Measurements from ENCODE around the gene DNAH2. TPM values are rescaled to one million over a fixed set of nuclear protein-coding genes. Genes with fewer than 3 reads are reported as not detected.

DNAH2 gene
- total RNA-seq, 1 experiment from 2014 or later = 0.26 TPM

GRCh38 chr17:7834542-7834956 lies 117.0 kb downstream of the DNAH2 start:
- Mint-ChIP-seq H3K4me3 (ENCODE audit: low read depth, unreplicated experiment) (peak overlapping the region; percentile 82), H3K4me1 (ENCODE audit: low read depth, unreplicated experiment) (peaks cover 37% of the 10 kb centered on the region), H3K9me3 (ENCODE audit: low read depth, unreplicated experiment) (no peaks in the 10 kb centered on the region), H3K27me3 (ENCODE audit: unreplicated experiment) (peaks cover 41% of the 10 kb centered on the region), H3K36me3 (ENCODE audit: insufficient read depth, unreplicated experiment) (peaks cover 60% of the 10 kb centered on the region), H3K27ac (ENCODE audit: unreplicated experiment) (peak overlapping the region; percentile 95)
- CTCF ChIA-PET = interaction anchor here (0.6 to 1.4 kb wide), 6 partner anchors 9 to 76 kb away, joined by 3 to 7 read pairs (median 4); partner anchors contain the start of gene NAA38
- intact Hi-C loops (cut with micrococcal nuclease; ENCODE audit: unreplicated experiment) = no loop called here
- TF ChIP-seq CTCF (IDR thresholded peaks at IDR 0.05; ENCODE audit: unreplicated experiment) = no peak
- no peak for DNase-seq
- no TSS peak for BruUV-seq (replicated peaks)

DNA sequence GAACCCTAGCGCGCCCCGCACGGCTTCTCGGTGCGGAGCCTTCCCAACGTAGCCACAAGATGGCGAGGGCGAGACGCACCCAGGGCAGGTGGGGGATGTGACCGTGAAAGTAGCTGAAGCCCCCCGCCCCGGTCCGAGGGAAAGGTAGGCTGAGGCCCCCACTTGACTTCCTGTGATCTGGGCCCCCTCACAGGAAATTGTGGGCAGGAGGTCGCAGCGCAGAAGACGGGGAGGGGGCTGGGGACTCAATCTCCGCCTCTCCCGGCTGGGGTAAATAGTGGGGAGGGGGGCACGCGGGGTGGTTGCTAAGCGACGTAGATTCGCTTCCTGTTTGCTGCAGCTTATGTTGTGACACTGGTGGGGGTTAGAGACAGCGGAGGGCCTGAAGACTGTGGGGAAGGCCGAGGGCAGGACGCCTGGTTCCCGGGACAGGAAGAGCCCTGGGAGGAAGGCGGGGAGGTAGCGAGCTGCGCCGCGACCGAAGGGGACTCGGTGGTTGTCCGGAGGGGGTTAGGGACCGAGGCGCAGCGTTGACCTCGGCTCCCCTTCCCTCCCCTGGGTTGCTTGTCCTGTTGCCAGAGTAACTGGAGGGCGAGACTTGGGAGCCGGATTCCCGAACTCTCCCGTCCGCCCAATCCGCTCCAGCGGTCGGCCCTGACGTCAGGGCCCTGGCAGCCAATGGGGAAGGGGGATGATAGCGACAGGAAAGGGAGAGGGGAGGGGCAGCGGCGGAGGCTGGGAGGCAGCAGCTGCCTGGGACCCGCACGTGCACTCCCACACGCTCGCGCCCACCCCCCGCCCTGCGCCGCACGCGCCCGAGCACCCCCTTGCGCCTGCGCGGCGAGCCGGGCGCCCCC lies 117.6 kb downstream of the DNAH2 start:
- peak overlapping the region; percentile 82 for H3K4me3 Mint-ChIP-seq (ENCODE audit: low read depth, unreplicated experiment)
- peaks cover 35% of the 10 kb centered on the region for H3K27me3 Mint-ChIP-seq (ENCODE audit: unreplicated experiment)
- intact Hi-C loops (cut with micrococcal nuclease; ENCODE audit: unreplicated experiment) = no loop called here
- CTCF ChIA-PET = interaction anchor here (0.6 to 1.4 kb wide), 5 partner anchors 9 to 53 kb away, joined by 3 to 7 read pairs (median 4); partner anchors contain the start of gene NAA38
- H3K27ac Mint-ChIP-seq (ENCODE audit: unreplicated experiment) = peak overlapping the region; percentile 95
- peak; percentile 54 for TF ChIP-seq CTCF (IDR thresholded peaks at IDR 0.05; ENCODE audit: unreplicated experiment)
- H3K36me3 Mint-ChIP-seq (ENCODE audit: insufficient read depth, unreplicated experiment) = peaks cover 65% of the 10 kb centered on the region
- BruUV-seq (replicated peaks) = no TSS peak
- DNase-seq = peak; percentile 90
- H3K4me1 Mint-ChIP-seq (ENCODE audit: low read depth, unreplicated experiment) = peaks cover 42% of the 10 kb centered on the region
- H3K9me3 Mint-ChIP-seq (ENCODE audit: low read depth, unreplicated experiment) = no peaks in the 10 kb centered on the region

- H3K27ac Mint-ChIP-seq (ENCODE audit: unreplicated experiment) = peak overlapping the region; percentile 95
- TF ChIP-seq CTCF (IDR thresholded peaks at IDR 0.05; ENCODE audit: unreplicated experiment) = no peak
- CTCF ChIA-PET = interaction anchor here (1.4 kb wide), 1 partner anchor 8 kb away, joined by 7 read pairs; no protein-coding TSS in a partner anchor
- DNase-seq = peak; percentile 46
- peaks cover 73% of the 10 kb centered on the region for H3K36me3 Mint-ChIP-seq (ENCODE audit: insufficient read depth, unreplicated experiment)
- BruUV-seq (replicated peaks) = TSS peak; percentile 25
- H3K27me3 Mint-ChIP-seq (ENCODE audit: unreplicated experiment) = peaks cover 27% of the 10 kb centered on the region
- no peaks in the 10 kb centered on the region for H3K9me3 Mint-ChIP-seq (ENCODE audit: low read depth, unreplicated experiment)
- peaks cover 50% of the 10 kb centered on the region for H3K4me1 Mint-ChIP-seq (ENCODE audit: low read depth, unreplicated experiment)
- peak overlapping the region; percentile 82 for H3K4me3 Mint-ChIP-seq (ENCODE audit: low read depth, unreplicated experiment)
- intact Hi-C loops (cut with micrococcal nuclease; ENCODE audit: unreplicated experiment) = no loop called here
Observed at GRCh38 chr17:7835814-7836595, 118.5 kb downstream of the DNAH2 start.

GRCh38 chr17:7836596-7837407 lies 119.3 kb downstream of the DNAH2 start:
- CTCF ChIA-PET = interaction anchor here (0.5 kb wide), 1 partner anchor 48 kb away, joined by 5 read pairs; no protein-coding TSS in a partner anchor
- intact Hi-C loops (cut with micrococcal nuclease; ENCODE audit: unreplicated experiment) = no loop called here
- peak overlapping the region; percentile 82 for H3K4me3 Mint-ChIP-seq (ENCODE audit: low read depth, unreplicated experiment)
- TF ChIP-seq CTCF (IDR thresholded peaks at IDR 0.05; ENCODE audit: unreplicated experiment) = no peak
- peak overlapping the region; percentile 72 for H3K27ac Mint-ChIP-seq (ENCODE audit: unreplicated experiment)
- H3K27me3 Mint-ChIP-seq (ENCODE audit: unreplicated experiment) = peaks cover 19% of the 10 kb centered on the region
- peaks cover 57% of the 10 kb centered on the region for H3K4me1 Mint-ChIP-seq (ENCODE audit: low read depth, unreplicated experiment)
- peak; percentile 86 for DNase-seq
- no TSS peak for BruUV-seq (replicated peaks)
- no peaks in the 10 kb centered on the region for H3K9me3 Mint-ChIP-seq (ENCODE audit: low read depth, unreplicated experiment)
- peaks cover 81% of the 10 kb centered on the region for H3K36me3 Mint-ChIP-seq (ENCODE audit: insufficient read depth, unreplicated experiment)
